ENCODE results near the gene HNRNPA0.

DNA sequence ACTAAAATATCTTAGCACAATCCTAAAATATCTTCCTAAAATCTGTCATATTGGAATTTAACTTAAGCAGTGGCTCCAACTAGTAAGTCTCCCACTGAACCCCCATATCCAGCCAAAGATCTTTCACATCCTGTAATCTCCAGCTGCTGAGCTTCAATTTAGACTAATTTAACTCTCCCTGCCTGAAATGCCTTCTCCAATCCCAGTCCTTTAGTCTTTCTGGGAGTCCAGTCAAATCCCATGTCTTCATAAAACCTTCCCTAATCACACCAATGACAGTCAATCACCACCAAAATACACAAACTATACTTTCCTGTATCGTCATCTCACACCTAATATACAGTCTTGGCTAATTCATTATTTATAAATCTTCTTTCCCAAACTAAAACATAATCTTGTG is 17.7 kb downstream of the HNRNPA0 start:
- TF ChIP-seq, protein P1, sequence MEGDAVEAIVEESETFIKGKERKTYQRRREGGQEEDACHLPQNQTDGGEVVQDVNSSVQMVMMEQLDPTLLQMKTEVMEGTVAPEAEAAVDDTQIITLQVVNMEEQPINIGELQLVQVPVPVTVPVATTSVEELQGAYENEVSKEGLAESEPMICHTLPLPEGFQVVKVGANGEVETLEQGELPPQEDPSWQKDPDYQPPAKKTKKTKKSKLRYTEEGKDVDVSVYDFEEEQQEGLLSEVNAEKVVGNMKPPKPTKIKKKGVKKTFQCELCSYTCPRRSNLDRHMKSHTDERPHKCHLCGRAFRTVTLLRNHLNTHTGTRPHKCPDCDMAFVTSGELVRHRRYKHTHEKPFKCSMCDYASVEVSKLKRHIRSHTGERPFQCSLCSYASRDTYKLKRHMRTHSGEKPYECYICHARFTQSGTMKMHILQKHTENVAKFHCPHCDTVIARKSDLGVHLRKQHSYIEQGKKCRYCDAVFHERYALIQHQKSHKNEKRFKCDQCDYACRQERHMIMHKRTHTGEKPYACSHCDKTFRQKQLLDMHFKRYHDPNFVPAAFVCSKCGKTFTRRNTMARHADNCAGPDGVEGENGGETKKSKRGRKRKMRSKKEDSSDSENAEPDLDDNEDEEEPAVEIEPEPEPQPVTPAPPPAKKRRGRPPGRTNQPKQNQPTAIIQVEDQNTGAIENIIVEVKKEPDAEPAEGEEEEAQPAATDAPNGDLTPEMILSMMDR (IDR thresholded peaks at IDR 0.05) = no peak
- TF ChIP-seq EZH2 (IDR thresholded peaks at IDR 0.05; ENCODE audit: borderline replicate concordance, insufficient read depth, low read depth, low read length, poor library complexity, severe bottlenecking) = no peak

All from B cell (primary cell).